Stimulated activated CD8-positive, alpha-beta memory T cell treated with anti-CD3 and anti-CD28 coated beads, Interleukin-4, amount 100 ng/mL, for 48 hours (primary cell): ENCODE measurements around the gene MAMDC2.

Experiments
- DNase-seq: peaks from one replicate; pipeline ENCODE4 v3.0.0-alpha.2; 2020

MAMDC2 gene

DNA sequence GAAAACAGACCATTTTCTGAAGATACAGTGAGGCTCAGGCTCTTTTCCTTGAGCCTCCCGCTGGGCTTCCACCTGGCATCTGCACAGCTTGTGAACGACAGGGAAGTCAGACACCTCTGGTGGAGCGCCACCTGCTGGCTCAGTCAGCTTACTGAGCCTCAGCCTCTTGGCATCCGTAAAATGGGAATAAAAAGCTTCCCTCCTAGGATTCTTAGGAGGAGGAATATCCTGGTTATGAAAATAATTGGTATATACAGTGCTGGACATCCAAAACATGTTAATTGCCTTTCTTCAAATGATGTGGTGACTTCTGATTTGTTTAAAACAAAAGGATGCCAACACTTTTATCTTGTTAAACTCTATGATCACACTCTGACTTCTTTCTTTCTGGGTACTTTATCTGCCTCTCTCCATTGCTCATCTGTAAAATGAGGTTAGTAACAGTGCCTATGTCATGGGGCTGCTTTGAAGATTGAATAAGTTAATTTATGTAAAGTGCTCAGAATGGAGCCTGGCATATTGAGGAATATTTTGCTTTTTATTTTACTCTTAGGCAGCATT, 67.5 kb downstream of the MAMDC2 start:
- peak; percentile 82 for DNase-seq

DNA sequence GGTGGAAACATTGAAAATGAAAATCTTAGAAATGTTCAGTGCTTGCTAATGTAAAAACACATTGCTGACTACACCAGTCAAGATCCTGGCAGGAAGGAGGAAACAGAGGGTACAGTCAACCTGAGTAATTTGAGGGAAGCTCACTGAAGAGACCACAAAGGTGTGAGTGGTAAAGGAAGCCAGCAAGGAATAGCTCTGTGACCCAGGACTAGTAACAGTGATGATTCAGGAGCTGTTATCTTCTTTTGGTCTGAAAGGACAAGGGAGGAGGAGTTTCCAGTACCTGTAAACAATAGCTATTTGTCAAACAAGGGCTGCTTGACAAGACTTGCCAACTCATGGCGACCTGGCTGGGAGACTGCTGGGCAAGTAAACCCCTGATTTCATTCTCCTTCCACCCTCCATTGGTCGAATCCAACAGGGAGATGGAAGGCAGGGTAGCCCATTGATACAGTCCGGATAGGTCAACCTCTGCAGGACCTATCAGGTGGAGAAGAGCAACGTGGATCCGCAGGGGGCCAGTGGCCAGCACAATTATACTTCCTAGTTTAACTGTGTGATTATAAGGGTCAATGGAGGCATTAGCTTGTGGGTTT, 68.1 kb downstream of the MAMDC2 start:
- no peak for DNase-seq

GRCh38 chr9:70112981-70113380, 69.3 kb downstream of the MAMDC2 start:
- DNase-seq: no peak

- peak; percentile 47 for DNase-seq
These were observed 69.9 kb downstream of the MAMDC2 start for GRCh38 chr9:70113403-70114022.

- no peak for DNase-seq
These were observed 71.2 kb downstream of the MAMDC2 start for GRCh38 chr9:70114898-70115297.

DNA sequence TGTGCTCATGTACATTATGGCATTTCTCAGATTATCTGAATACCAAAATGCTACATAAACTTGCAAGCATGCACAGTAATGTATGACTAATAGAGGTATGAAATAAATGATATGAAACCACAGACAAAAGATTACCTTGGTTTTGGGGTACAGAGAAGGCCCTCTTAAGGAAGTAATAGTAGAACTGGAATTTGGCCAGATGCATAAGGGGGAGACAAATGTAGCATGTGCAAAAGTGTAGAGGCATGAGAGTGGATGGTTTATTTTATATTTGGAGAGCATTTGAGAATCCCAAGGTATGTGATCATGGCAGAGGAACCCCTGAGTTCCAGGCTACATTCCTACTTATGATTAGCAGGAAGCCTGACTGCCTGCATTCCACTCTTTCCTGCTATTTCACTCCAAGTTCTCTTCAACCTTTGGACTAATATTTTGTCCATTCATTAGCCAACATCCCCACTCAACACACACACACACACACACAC, 74.2 kb downstream of the MAMDC2 start:
- no peak for DNase-seq

DNA sequence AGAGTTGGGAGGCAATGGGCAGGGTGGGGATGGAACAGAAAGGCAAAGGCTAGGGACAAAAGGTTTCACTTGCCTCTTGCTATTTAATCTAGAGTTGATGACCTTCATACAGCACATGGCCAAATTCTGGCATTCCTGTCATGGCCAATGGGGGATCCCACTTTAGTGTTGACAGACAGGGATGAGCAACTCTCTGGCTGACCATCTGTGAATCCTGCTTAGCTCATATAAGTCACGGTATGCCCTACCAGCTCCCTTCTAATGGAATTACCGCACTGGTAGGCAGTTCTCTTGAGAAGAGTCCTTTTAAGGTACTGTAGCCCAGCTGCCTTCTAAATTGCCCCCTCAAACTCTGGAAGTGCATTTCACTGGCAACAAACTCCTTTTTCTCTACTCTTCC, 76.1 kb downstream of the MAMDC2 start:
- DNase-seq: no peak

DNA sequence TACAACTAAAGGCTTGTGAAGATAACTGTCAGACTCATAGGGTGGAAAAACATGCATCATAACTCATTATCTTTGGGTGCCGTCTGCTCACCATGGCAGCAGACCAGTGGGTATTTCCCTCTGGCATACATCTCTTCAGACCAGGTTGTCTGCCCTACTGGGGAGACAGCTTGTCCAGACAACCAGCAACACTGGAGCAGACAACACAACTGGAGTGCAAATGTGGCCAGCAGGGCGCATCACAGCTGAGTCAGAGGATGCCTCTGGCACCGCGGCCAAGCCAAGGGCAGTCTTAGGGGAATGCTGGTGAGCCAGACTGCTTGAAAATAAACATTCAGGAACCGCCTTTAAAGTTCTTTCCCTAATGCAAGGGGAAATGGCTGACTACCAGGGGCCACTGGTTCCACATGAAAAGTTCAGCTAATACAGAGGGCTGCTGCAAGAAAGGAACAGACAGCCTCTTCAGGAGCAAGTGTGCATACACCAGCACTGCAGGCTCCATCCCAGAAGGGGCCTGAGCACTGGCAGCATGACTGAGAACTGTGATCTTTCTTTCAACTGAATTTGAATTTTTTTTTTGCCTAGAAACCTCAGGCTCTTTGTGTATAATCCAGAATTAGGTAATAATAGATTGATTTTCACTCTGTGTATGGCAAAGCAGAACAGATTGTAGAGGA, 77.3 kb downstream of the MAMDC2 start:
- DNase-seq: peak; percentile 26

- no peak for DNase-seq
These were observed 78.3 kb downstream of the MAMDC2 start for GRCh38 chr9:70121818-70122436.

GRCh38 chr9:70123695-70124094, 80.0 kb downstream of the MAMDC2 start:
- DNase-seq: no peak

DNA sequence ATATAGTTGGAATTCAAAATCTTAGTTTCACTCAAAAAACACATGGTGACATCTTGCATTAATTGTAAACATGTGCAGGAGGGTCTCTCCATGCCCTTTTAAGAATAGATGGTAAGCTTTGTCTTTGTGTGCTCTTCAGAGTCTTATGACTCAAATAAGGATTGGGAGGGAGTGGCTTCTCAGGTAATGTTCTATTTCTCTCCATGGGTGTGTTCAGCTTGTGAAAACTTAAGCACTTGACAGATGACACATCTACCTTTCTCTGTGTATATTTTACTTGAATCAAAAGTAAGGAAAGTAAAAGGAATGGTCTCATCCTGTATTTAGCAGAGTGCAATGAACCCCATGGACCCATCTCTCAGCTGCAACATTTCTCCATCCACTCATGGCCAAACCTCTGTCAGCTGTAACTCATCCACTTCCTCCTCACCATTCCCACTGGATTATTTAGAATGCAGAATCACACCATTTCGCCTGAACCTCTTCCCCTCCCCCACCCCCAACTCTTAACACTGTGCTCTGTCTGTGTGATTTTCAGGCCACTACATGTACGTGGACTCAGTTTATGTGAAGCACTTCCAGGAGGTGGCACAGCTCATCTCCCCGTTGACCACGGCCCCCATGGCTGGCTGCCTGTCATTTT, 82.1 kb downstream of the MAMDC2 start:
- DNase-seq: no peak

- no peak for DNase-seq
These were observed 83.4 kb downstream of the MAMDC2 start for GRCh38 chr9:70127036-70127435.

DNA sequence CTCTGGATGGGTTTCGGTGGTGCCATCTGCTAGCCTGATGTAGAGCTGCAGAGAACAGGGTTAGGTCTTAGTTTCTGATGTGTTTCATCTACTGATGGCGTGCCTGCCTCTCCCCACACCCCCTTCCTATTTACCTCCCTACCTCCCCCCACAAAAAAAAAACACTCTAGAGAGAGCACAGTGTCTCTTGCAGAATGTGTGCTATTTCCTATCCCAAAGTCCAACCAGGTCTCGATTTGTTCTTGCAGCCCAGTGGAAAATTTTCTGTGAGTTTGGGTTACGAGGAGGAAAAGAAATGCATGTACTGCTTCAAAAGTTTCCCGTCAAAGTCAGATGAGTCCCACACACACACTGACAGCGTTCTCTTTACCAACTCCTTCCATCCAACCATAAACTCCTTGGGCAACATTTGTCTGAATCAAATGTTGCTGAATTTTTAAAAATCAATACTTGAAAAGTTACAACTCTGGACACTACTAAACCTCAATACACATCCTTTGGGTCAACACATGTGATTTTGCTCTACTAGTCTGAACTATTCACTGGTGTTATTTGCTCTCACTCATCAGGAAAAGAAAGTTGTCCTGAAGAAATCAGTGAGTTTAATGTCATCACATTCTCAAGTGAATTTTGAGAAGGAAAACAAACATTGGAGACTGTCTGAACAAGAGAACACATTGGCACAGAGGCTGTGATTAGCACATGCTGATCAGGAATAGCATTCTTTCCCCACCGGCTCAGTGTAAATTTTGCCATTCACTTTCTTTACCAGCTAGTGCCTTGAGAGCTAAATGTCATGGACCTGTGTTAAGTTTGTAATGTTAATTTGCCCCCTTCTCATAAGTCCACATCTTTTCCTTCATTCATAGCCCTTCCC, 84.1 kb downstream of the MAMDC2 start:
- no peak for DNase-seq

- no peak for DNase-seq
These were observed 86.6 kb downstream of the MAMDC2 start for GRCh38 chr9:70130266-70130665.

DNA sequence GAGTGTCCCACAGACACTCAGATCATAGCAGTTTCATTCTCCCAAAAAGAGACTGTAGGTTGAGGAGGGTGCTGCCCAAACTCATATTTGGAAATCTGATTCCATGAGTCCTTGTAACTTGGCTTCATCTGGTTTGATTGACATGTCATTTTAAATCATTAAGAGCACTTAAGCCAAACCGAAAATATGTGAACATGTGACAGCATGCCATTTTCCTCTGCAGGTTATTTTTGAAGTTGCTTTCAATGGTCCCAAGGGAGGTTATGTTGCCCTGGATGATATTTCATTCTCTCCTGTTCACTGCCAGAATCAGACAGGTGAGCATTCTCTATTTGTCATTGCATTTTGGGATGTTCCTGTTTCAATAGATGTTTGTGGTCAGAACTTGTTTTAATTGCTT, 87.6 kb downstream of the MAMDC2 start:
- DNase-seq: no peak

GRCh38 chr9:70133253-70134208, 89.9 kb downstream of the MAMDC2 start:
- DNase-seq: no peak

GRCh38 chr9:70134360-70134759, 90.7 kb downstream of the MAMDC2 start:
- no peak for DNase-seq

- no peak for DNase-seq
These were observed 91.5 kb downstream of the MAMDC2 start for GRCh38 chr9:70135176-70135575.

DNA sequence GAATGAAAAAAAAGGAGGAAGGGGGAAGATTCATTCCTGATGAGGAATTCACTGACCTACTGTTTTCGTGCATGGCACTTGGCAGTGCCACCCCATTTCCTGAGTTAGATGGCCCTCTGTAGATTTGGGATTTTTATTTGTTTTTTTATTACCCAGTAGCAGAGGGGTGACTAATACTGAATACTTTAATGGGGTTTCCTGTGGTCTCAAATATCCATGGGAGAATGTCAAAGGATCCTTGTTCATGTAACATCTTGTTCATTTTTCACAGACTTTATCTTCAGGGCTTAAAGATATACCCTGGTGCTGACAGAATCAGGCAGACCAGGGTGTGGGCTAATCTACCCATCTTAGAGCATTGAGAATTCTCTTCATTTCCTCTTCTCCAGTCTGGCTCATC, 93.0 kb downstream of the MAMDC2 start:
- no peak for DNase-seq

DNA sequence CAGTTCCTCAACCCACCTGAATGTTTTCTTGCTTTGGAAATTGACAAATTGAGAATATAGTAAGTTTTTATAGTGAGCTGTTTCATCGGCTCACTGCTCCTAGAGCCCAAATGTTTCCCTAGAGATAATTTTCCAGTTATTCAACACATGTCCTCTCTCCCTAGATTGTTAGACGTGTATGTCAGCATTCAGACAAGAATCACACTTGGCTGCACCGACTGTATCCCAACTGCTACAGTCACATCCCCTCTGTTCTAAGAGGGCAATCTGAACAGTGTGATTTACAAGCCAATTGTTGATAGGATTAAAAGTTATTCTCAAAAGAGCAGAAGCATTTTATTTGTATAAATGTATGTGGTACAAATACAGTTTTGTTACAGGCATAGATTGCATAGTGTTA, 93.9 kb downstream of the MAMDC2 start:
- DNase-seq: no peak

- DNase-seq: no peak
These were observed 98.5 kb downstream of the MAMDC2 start for GRCh38 chr9:70142101-70142500.
